HT-29 (cell line): Measurements from ENCODE around the gene EFCAB13. TPM values are rescaled to one million over a fixed set of nuclear protein-coding genes. Genes with fewer than 3 reads are reported as not detected.
A peak's percentile ranks its signal among the peaks of the same experiment; 100 is the strongest.
"Not testable (repeated sequence)": the region's sequence is repeated elsewhere in the genome, so short reads cannot be mapped to it uniquely, and the experiment has no call there.

ENCODE experiments used
- DNase-seq: peaks from one replicate; pipeline ENCODE4 v3.0.0-alpha.2; 2015; ENCODE audit warnings: low spot score
- total RNA-seq: library from RNA; depleted of rRNA; stranded (reverse); fragments of >200 nt; shearing (Covaris generic); gene quantifications from 2 replicates; pipeline ENCODE4 v1.2.3, GENCODE V29; 2014

EFCAB13 gene
- total RNA-seq, 1 experiment from 2014 or later: 0.10 TPM

- DNase-seq: no peak
Observed at GRCh38 chr17:47324224-47325020, 667 bp downstream of the EFCAB13 start.

GRCh38 chr17:47325176-47325575 is 1.4 kb downstream of the EFCAB13 start:
- DNase-seq: no peak

GRCh38 chr17:47330548-47330947 is 6.8 kb downstream of the EFCAB13 start:
- DNase-seq: no peak

- DNase-seq: no peak
Observed at GRCh38 chr17:47332287-47332686, 8.5 kb downstream of the EFCAB13 start.

GRCh38 chr17:47335101-47335936 is 11.6 kb downstream of the EFCAB13 start:
- DNase-seq: no peak

- DNase-seq: no peak
Observed at GRCh38 chr17:47338026-47338425, 14.3 kb downstream of the EFCAB13 start.

- DNase-seq: no peak
Observed at GRCh38 chr17:47352848-47353247, 29.1 kb downstream of the EFCAB13 start.

GRCh38 chr17:47358652-47359051 is 34.9 kb downstream of the EFCAB13 start:
- no peak for DNase-seq

- DNase-seq: no peak
Observed at GRCh38 chr17:47363171-47363570, 39.4 kb downstream of the EFCAB13 start.

GRCh38 chr17:47367257-47367656 is 43.5 kb downstream of the EFCAB13 start:
- no peak for DNase-seq

- DNase-seq: peak; percentile 74
Observed at GRCh38 chr17:47368262-47368661, 44.5 kb downstream of the EFCAB13 start.

GRCh38 chr17:47370899-47371298 is 47.1 kb downstream of the EFCAB13 start:
- DNase-seq: not testable (repeated sequence)

- DNase-seq: no peak
Observed at GRCh38 chr17:47373002-47373401, 49.2 kb downstream of the EFCAB13 start.

- no peak for DNase-seq
Observed at GRCh38 chr17:47376247-47376646, 52.5 kb downstream of the EFCAB13 start.

- DNase-seq: no peak
Observed at GRCh38 chr17:47388825-47389224, 65.1 kb downstream of the EFCAB13 start.

- not testable (repeated sequence) for DNase-seq
Observed at GRCh38 chr17:47397532-47398128, 73.9 kb downstream of the EFCAB13 start.

- no peak for DNase-seq
Observed at GRCh38 chr17:47400333-47400732, 76.6 kb downstream of the EFCAB13 start.

- DNase-seq: no peak
Observed at GRCh38 chr17:47401100-47401499, 77.3 kb downstream of the EFCAB13 start.

- no peak for DNase-seq
Observed at GRCh38 chr17:47404006-47404405, 80.3 kb downstream of the EFCAB13 start.

- DNase-seq: no peak
Observed at GRCh38 chr17:47404875-47405274, 81.1 kb downstream of the EFCAB13 start.

- no peak for DNase-seq
Observed at GRCh38 chr17:47413872-47414271, 90.1 kb downstream of the EFCAB13 start.

GRCh38 chr17:47414612-47415011 is 90.9 kb downstream of the EFCAB13 start:
- DNase-seq: no peak
